PFSK-1 (cell line): ENCODE measurements around the gene TAC4.

Experiments used
- FOXP2 ChIP-seq: optimal IDR thresholded peaks from 2 replicates; pipeline ENCODE3; 2011; ENCODE audit warnings: borderline replicate concordance, control low read depth, inconsistent platforms; ENCODE audit not compliant: insufficient read depth; ENCODE audit errors: extremely low read length, extremely low read depth
- POLR2AphosphoS5 ChIP-seq: IDR thresholded peaks from 2 replicates; pipeline ENCODE4 v1.6.1; 2012; ENCODE audit warnings: low read depth, mild to moderate bottlenecking, control low read depth, low read length, moderate library complexity
- REST ChIP-seq, 2 experiments: IDR thresholded peaks; 2 replicates each; pipeline versions ENCODE4 v1.6.1 to v1.8.0; 2011 to 2012; ENCODE audit warnings: low read depth in 2 of 2, low read length in 2 of 2, control low read depth in 1 of 2, inconsistent platforms in 1 of 2, mild to moderate bottlenecking in 1 of 2, moderate library complexity in 1 of 2; ENCODE audit not compliant: insufficient read depth in 1 of 2
- SIN3A ChIP-seq: IDR thresholded peaks from 2 replicates; pipeline ENCODE4 v1.6.1; 2012; ENCODE audit warnings: mild to moderate bottlenecking, low read length, moderate library complexity, borderline replicate concordance; ENCODE audit not compliant: insufficient read depth
- TAF1 ChIP-seq: IDR thresholded peaks from 2 replicates; pipeline ENCODE4 v1.6.1; 2012; ENCODE audit warnings: low read length, control low read depth, borderline replicate concordance; ENCODE audit not compliant: insufficient read depth

Gene TAC4

GRCh38 chr17:49798738-49799137 lies 49.1 kb downstream of the TAC4 start:
- TF ChIP-seq TAF1, result no peak
- TF ChIP-seq POLR2AphosphoS5, result no peak
- TF ChIP-seq REST (IDR thresholded peaks at IDR 0.05; ENCODE audit: insufficient read depth in 1 of 2, low read depth in 2 of 2, low read length in 2 of 2), result no peak
- TF ChIP-seq FOXP2, result no peak
- no peak for TF ChIP-seq SIN3A

- no peak for TF ChIP-seq POLR2AphosphoS5
- TF ChIP-seq SIN3A, result no peak
- TF ChIP-seq FOXP2, result no peak
Measured at GRCh38 chr17:49798182-49798581, 49.7 kb downstream of the TAC4 start.

GRCh38 chr17:49795372-49795771 lies 52.5 kb downstream of the TAC4 start:
- no peak for TF ChIP-seq FOXP2
- TF ChIP-seq SIN3A, result no peak
- no peak for TF ChIP-seq TAF1
- no peak for TF ChIP-seq POLR2AphosphoS5
- TF ChIP-seq REST (IDR thresholded peaks at IDR 0.05; ENCODE audit: insufficient read depth in 1 of 2, low read depth in 2 of 2, low read length in 2 of 2), result no peak

GRCh38 chr17:49793309-49793708 lies 54.6 kb downstream of the TAC4 start:
- TF ChIP-seq REST (IDR thresholded peaks at IDR 0.05; ENCODE audit: insufficient read depth in 1 of 2, low read depth in 2 of 2, low read length in 2 of 2), result no peak
- TF ChIP-seq SIN3A, result no peak
- TF ChIP-seq POLR2AphosphoS5, result no peak
- no peak for TF ChIP-seq TAF1
- no peak for TF ChIP-seq FOXP2

GRCh38 chr17:49789243-49789578 lies 58.7 kb downstream of the TAC4 start:
- TF ChIP-seq TAF1, result no peak
- peak; percentile 97; the same call in 1 of the 2 replicates for TF ChIP-seq SIN3A
- no peak for TF ChIP-seq POLR2AphosphoS5
- no peak for TF ChIP-seq REST (IDR thresholded peaks at IDR 0.05; ENCODE audit: insufficient read depth in 1 of 2, low read depth in 2 of 2, low read length in 2 of 2)
- peak; percentile 39 for TF ChIP-seq FOXP2
